H1 (cell line): ENCODE results near the gene PRPF31. TPM values are rescaled to one million over a fixed set of nuclear protein-coding genes. Genes with fewer than 3 reads are reported as not detected.

Experiments
- CTCF ChIA-PET: fragments of 300-600 bp; sonication (Branson Sonifier 250); formaldehyde crosslinking; loops from one replicate; lab custom pipeline; 2021; ENCODE audit not compliant: partially characterized antibody; lab: Charles Lee
- POLR2A ChIA-PET: fragments of 300-600 bp; sonication (Branson Sonifier 250); formaldehyde crosslinking; loops from one replicate; lab custom pipeline; 2021; ENCODE audit warnings: inconsistent platforms; ENCODE audit not compliant: partially characterized antibody; lab: Charles Lee
- DNase-seq, 2 experiments: peaks; one replicate each; pipeline versions ENCODE4 v3.0.0 to v3.0.0-alpha.2; 2010 to 2022; ENCODE audit warnings: low spot score in 2 of 2, low read depth in 1 of 2, mixed read lengths in 1 of 2
- FAIRE-seq: peaks from 2 replicates; lab custom pipeline; 2011; peaks lifted over from hg19 to GRCh38; lab: Jason Lieb, UNC
- H2AFZ ChIP-seq: 2 replicates; pipeline ENCODE4 v1.8.1; 2012; ENCODE audit warnings: low read length, inconsistent platforms
- H2AK5ac ChIP-seq: 2 replicates; pipeline ENCODE4 v1.6.1; 2013; ENCODE audit warnings: low read depth, low read length
- H2BK120ac ChIP-seq: replicated peaks from 2 replicates; pipeline ENCODE3; 2013; ENCODE audit warnings: low read depth, low read length, inconsistent platforms
- H2BK12ac ChIP-seq: 2 replicates; pipeline ENCODE4 v1.6.1; 2013; ENCODE audit warnings: low read depth, low read length
- H2BK15ac ChIP-seq: 2 replicates; pipeline ENCODE4 v1.6.1; 2013; ENCODE audit warnings: low read length
- H2BK20ac ChIP-seq: 2 replicates; pipeline ENCODE4 v1.6.1; 2013; ENCODE audit warnings: low read length
- H2BK5ac ChIP-seq: 2 replicates; pipeline ENCODE4 v1.6.1; 2013; ENCODE audit warnings: low read depth, low read length
- H3K14ac ChIP-seq: 2 replicates; pipeline ENCODE4 v1.6.1; 2013; ENCODE audit warnings: inconsistent platforms; ENCODE audit not compliant: insufficient read length
- H3K18ac ChIP-seq: 2 replicates; pipeline ENCODE4 v1.6.1; 2013; ENCODE audit warnings: low read length; ENCODE audit errors: extremely low read depth
- H3K23ac ChIP-seq: 2 replicates; pipeline ENCODE4 v1.6.1; 2013; ENCODE audit warnings: inconsistent platforms; ENCODE audit not compliant: insufficient read length
- H3K23me2 ChIP-seq: 2 replicates; pipeline ENCODE4 v1.6.1; 2013; ENCODE audit warnings: low read depth, low read length
- H3K27ac ChIP-seq: 2 replicates; pipeline ENCODE4 v1.6.1; 2011; ENCODE audit warnings: low read depth, low read length, inconsistent platforms
- H3K27me3 ChIP-seq, 4 experiments: replicated peaks in 1 of 4; 1 replicate in 1 of 4; 2 replicates in 3 of 4; pipeline versions ENCODE4 v1.6.1 to v1.8.1; 2011 to 2013; ENCODE audit warnings: low read length in 3 of 4, mild to moderate bottlenecking in 3 of 4, inconsistent platforms in 2 of 4, mixed read lengths in 2 of 4, moderate library complexity in 1 of 4; ENCODE audit not compliant: control insufficient read depth in 3 of 4, insufficient read depth in 3 of 4; ENCODE audit errors: extremely low read depth in 1 of 4
- H3K36me3 ChIP-seq, 4 experiments: 2 replicates each; pipeline versions ENCODE4 v1.6.1 to v1.8.1; 2011 to 2013; ENCODE audit warnings: mild to moderate bottlenecking in 4 of 4, low read length in 3 of 4, moderate library complexity in 2 of 4, control low read depth in 1 of 4, inconsistent platforms in 1 of 4; ENCODE audit not compliant: insufficient read depth in 4 of 4, control insufficient read depth in 2 of 4
- H3K4ac ChIP-seq: replicated peaks from 2 replicates; pipeline ENCODE3; 2013; ENCODE audit warnings: low read length, low read depth, mixed read lengths, inconsistent platforms; ENCODE audit not compliant: insufficient read length
- H3K4me1 ChIP-seq, 4 experiments: replicated peaks in 1 of 4; 1 replicate in 1 of 4; 2 replicates in 3 of 4; pipeline versions ENCODE4 v1.6.1 to v1.8.1; 2011 to 2013; ENCODE audit warnings: low read length in 3 of 4, inconsistent platforms in 2 of 4, mixed read lengths in 1 of 4; ENCODE audit not compliant: insufficient read depth in 4 of 4, control insufficient read depth in 3 of 4
- H3K4me2 ChIP-seq, 2 experiments: 2 replicates each; pipeline versions ENCODE4 v1.6.1 to v1.8.1; 2011 to 2013; ENCODE audit warnings: low read depth in 2 of 2, low read length in 2 of 2, control low read depth in 1 of 2, inconsistent platforms in 1 of 2, mild to moderate bottlenecking in 1 of 2; ENCODE audit not compliant: insufficient read depth in 1 of 2
- H3K4me3 ChIP-seq, 4 experiments: fragments of 200-600, 300-600 bp in 1 of 4; sonication (generic), shearing (Covaris generic), sonication (Bioruptor Twin) in 1 of 4; 2 replicates each; pipeline versions ENCODE4 v1.5.1 to v1.8.1; 2011 to 2016; ENCODE audit warnings: low read length in 4 of 4, low read depth in 3 of 4, control low read depth in 2 of 4, inconsistent platforms in 2 of 4, mild to moderate bottlenecking in 2 of 4, mixed read lengths in 1 of 4, moderate library complexity in 1 of 4; ENCODE audit not compliant: insufficient read depth in 2 of 4; ENCODE audit errors: extremely low read depth in 1 of 4
- H3K56ac ChIP-seq: replicated peaks from 2 replicates; pipeline ENCODE3; 2013; ENCODE audit warnings: low read depth, mild to moderate bottlenecking, mixed read lengths, low read length, inconsistent platforms; ENCODE audit not compliant: insufficient read length
- H3K79me1 ChIP-seq: 2 replicates; pipeline ENCODE4 v1.6.1; 2013; ENCODE audit warnings: low read depth, low read length, control low read depth
- H3K79me2 ChIP-seq, 2 experiments: 2 replicates each; pipeline versions ENCODE4 v1.6.1 to v1.8.1; 2012 to 2013; ENCODE audit warnings: low read length in 2 of 2, mild to moderate bottlenecking in 2 of 2, inconsistent platforms in 1 of 2; ENCODE audit not compliant: insufficient read depth in 2 of 2, control insufficient read depth in 1 of 2
- H3K9ac ChIP-seq, 4 experiments: replicated peaks in 1 of 4; 1 replicate in 1 of 4; 2 replicates in 3 of 4; pipeline versions ENCODE4 v1.6.1 to v1.8.1; 2011 to 2013; ENCODE audit warnings: low read depth in 3 of 4, low read length in 3 of 4, control low read depth in 2 of 4, mild to moderate bottlenecking in 2 of 4, moderate library complexity in 2 of 4, inconsistent platforms in 1 of 4; ENCODE audit errors: extremely low read depth in 1 of 4
- H3K9me3 ChIP-seq, 2 experiments: 2 replicates each; pipeline versions ENCODE4 v1.6.1 to v1.8.1; 2012 to 2013; ENCODE audit warnings: mild to moderate bottlenecking in 2 of 2, moderate library complexity in 2 of 2, control low read depth in 1 of 2, inconsistent platforms in 1 of 2, low read depth in 1 of 2, low read length in 1 of 2, mixed read lengths in 1 of 2; ENCODE audit not compliant: insufficient read depth in 2 of 2
- H4K20me1 ChIP-seq, 2 experiments: replicated peaks in 1 of 2; 2 replicates each; pipeline versions ENCODE3 to v1.8.1; 2011 to 2013; ENCODE audit warnings: inconsistent platforms in 2 of 2, low read length in 2 of 2, mild to moderate bottlenecking in 1 of 2; ENCODE audit not compliant: insufficient read depth in 2 of 2, control insufficient read depth in 1 of 2
- H4K5ac ChIP-seq: 2 replicates; pipeline ENCODE4 v1.6.1; 2013; ENCODE audit warnings: low read length, low read depth, mixed read lengths, inconsistent platforms; ENCODE audit not compliant: insufficient read length
- H4K8ac ChIP-seq: 2 replicates; pipeline ENCODE4 v1.8.0; 2013; ENCODE audit warnings: mild to moderate bottlenecking, moderate library complexity, low read length, inconsistent platforms; ENCODE audit not compliant: insufficient read depth; ENCODE audit errors: extremely low read depth
- H4K91ac ChIP-seq: replicated peaks from 2 replicates; pipeline ENCODE3; 2013; ENCODE audit warnings: low read length, mixed read lengths, inconsistent platforms; ENCODE audit not compliant: insufficient read length
- FOSL1 ChIP-seq: IDR thresholded peaks from 2 replicates; pipeline ENCODE4 v1.6.1; 2011; ENCODE audit warnings: mild to moderate bottlenecking, low read depth, low read length, moderate library complexity; ENCODE audit not compliant: insufficient read depth
- RXRA ChIP-seq: IDR thresholded peaks from 2 replicates; pipeline ENCODE4 v1.6.1; 2011; ENCODE audit warnings: low read depth, mild to moderate bottlenecking, low read length, moderate library complexity; ENCODE audit not compliant: insufficient read depth
- TBP ChIP-seq: IDR thresholded peaks from 2 replicates; pipeline ENCODE4 v1.6.1; 2011; ENCODE audit warnings: low read depth, low read length, improper control_type of control experiment
- WGBS, 2 experiments: shearing (Covaris generic) in 1 of 2; methylation state at CpG; one replicate each; pipeline versions ENCODE4 v1.1.6 to v1.1.7; 2013 to 2015; ENCODE audit warnings: low lambda C conversion rate in 2 of 2, mixed read lengths in 2 of 2, inconsistent platforms in 1 of 2, low coverage in 1 of 2, missing lambda C conversion rate in 1 of 2; ENCODE audit not compliant: insufficient replicate concordance in 2 of 2, insufficient coverage in 1 of 2, insufficient read length in 1 of 2; ENCODE audit errors: extremely low coverage in 1 of 2, missing lambda C conversion rate in 1 of 2; 5-methylcytosine and 5-hydroxymethylcytosine counted together
- polyA plus RNA-seq, 7 experiments: library from polyadenylated mRNA; depleted of rRNA in 3 of 7; stranded (reverse) in 5 of 7; unstranded in 2 of 7; fragments of >200 nt in 5 of 7; fragments of 200-250 nt in 2 of 7; gene quantifications; 1 replicate in 5 of 7; 2 replicates in 1 of 7; 4 replicates in 1 of 7; pipeline versions ENCODE4 v1.2.1 to v1.2.3, GENCODE V29; 2011 to 2013; ENCODE audit warnings: missing spikeins in 2 of 7, mixed read lengths in 2 of 7
- total RNA-seq: library from RNA; stranded (reverse); fragmentation: NEBNext Ultra II Directional; extraction: Animal tissue kit (Norgen Biotek cat#: 25700); gene quantifications from 2 replicates; pipeline ENCODE4 v1.2.1, GENCODE V29; 2021
- TF ChIP-seq, protein P1 (sequence below): IDR thresholded peaks from 2 replicates; pipeline ENCODE4 v1.6.1; 2011; ENCODE audit warnings: low read depth, mild to moderate bottlenecking, low read length; ENCODE audit not compliant: insufficient read depth

PRPF31 gene
- total and polyA plus RNA-seq, 2 of the 8 experiments (the other 6 are each of a cell fraction or from before 2014, with no cell fraction given) = 51.1 to 97.4 TPM

DNA sequence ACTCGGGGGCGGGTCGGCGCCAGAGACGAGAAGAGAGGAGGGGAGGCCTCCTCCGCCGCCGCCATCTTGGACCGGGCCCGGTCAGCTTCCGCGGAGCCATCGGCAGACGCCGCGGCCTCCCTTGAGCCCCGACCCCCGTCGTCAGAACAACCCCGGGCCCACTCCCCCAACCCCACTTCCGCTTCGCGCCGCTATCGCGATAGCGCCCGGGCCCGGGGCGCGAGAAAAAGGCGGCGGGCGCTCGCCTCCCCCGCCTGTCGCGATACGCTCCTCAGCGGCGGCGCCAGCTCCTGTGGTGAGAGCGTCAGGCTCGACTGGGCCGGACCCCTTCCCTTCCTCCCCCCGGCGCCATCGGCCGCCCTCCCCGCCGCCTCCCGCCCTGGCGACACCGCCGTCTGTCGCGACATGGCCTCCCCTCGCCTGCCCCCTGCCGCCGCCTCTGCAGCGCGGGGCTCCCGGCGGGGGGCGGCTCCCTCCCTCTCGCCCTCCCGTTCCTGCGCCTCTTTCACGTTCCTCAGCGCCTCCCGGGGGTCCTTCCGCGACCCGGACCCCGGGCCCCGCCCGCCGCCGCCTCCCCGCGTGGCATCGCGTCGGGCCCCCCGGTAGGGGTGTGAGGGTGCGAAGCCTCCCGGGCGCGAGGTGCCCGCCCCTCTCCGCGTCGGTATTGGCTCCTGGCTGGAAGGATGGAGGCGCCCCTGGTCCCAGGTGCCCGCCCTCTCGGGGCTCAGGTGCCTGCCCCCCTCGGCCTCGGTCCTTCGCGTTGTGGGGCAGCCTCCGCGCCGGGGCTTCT, 22.3 kb downstream of the PRPF31 start, which contains the start of gene CNOT3:
CNOT3 (plus strand) TSS at position 64 of the 790 bp plus-strand sequence. CDS start 5,217 bp downstream, outside the sequence.
- Histone ChIP-seq H3K79me1 (peaks cover 23% of the 10 kb centered on the region), H2BK12ac (no peak within 1 kb of the TSS), H2AFZ (peak within 1 kb of the TSS; percentile 53), H3K9ac (peak within 1 kb of the TSS; percentile 63 to 93 (median 86)), H2BK5ac (peak within 1 kb of the TSS; percentile 89; the same call in 1 of the 2 replicates), H4K8ac (peak within 1 kb of the TSS; percentile 95; the same call in 1 of the 2 replicates), H3K27ac (peak within 1 kb of the TSS; percentile 90), H3K4me1 (peaks cover 0 to 26% (median 7%) of the 10 kb centered on the region in 4 experiments; a peak in 5 of 7 replicates), H3K56ac (peak within 1 kb of the TSS; percentile 66), H2AK5ac (no peak within 1 kb of the TSS), H3K4ac (no peak within 1 kb of the TSS), H3K18ac (peak within 1 kb of the TSS; percentile 24; the same call in 1 of the 2 replicates), H3K14ac (no peak within 1 kb of the TSS), H2BK120ac (no peak within 1 kb of the TSS), H2BK20ac (no peak within 1 kb of the TSS), H3K23me2 (peaks cover 17% of the 10 kb centered on the region), H4K91ac (no peak within 1 kb of the TSS), H3K4me2 (peak within 1 kb of the TSS; percentile 85 to 99), H3K4me3 (peak within 1 kb of the TSS; percentile 68 to 84 (median 84)), H3K36me3 (peaks cover under 1 to 14% (median 8%) of the 10 kb centered on the region in 4 experiments; a peak in 5 of 8 replicates), H4K20me1 (peaks cover 21 to 39% of the 10 kb centered on the region in 2 experiments), H3K23ac (no peak within 1 kb of the TSS), H2BK15ac (no peak within 1 kb of the TSS), H4K5ac (no peak within 1 kb of the TSS), H3K27me3 (no peaks in the 10 kb centered on the region), H3K9me3 (peaks cover 3 to 9% of the 10 kb centered on the region in 2 experiments; a peak in 3 of 4 replicates), H3K79me2 (peaks cover 27 to 50% of the 10 kb centered on the region in 2 experiments)
- ChIA-PET POLR2A (interaction anchor here (0.8 to 15.7 kb wide), 24 partner anchors 9 to 270 kb away, joined by 3 to 348 read pairs (median 5); partner anchors contain the start of genes LENG1, MBOAT7, MYADM and NDUFA3), CTCF (interaction anchor here (0.6 to 2.8 kb wide), 8 partner anchors 10 to 317 kb away, joined by 3 to 10 read pairs (median 3); no protein-coding TSS in a partner anchor)
- 3% methylated on average over 18 of the region's 103 CpGs; no CpG with 5 or more reads in 1 of the 2 experiments for WGBS, 2 experiments
- FAIRE-seq (no peak), DNase-seq (peak in 1 of 2 experiments; percentile 67)
- TF ChIP-seq FOSL1 = no peak
- TF ChIP-seq RXRA = no peak
- TF ChIP-seq, protein P1, sequence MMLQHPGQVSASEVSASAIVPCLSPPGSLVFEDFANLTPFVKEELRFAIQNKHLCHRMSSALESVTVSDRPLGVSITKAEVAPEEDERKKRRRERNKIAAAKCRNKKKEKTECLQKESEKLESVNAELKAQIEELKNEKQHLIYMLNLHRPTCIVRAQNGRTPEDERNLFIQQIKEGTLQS = no peak
- TF ChIP-seq TBP = peak; percentile 79; the same call in 1 of the 2 replicates
